HG02970 (cell line): ENCODE measurements around the gene SLC25A5.
"Not testable (repeated sequence)": the region's sequence is repeated elsewhere in the genome, so short reads cannot be mapped to it uniquely, and the experiment has no call there.

Experiments used
- ATAC-seq: cut with Tn5 transposase; IDR thresholded peaks from one replicate; pipeline ENCODE4 v1.9.1; 2021; ENCODE audit warnings: mild to moderate bottlenecking, moderate library complexity, moderate number of reproducible peaks; ENCODE audit not compliant: unreplicated experiment, low FRiP score

SLC25A5 gene

DNA sequence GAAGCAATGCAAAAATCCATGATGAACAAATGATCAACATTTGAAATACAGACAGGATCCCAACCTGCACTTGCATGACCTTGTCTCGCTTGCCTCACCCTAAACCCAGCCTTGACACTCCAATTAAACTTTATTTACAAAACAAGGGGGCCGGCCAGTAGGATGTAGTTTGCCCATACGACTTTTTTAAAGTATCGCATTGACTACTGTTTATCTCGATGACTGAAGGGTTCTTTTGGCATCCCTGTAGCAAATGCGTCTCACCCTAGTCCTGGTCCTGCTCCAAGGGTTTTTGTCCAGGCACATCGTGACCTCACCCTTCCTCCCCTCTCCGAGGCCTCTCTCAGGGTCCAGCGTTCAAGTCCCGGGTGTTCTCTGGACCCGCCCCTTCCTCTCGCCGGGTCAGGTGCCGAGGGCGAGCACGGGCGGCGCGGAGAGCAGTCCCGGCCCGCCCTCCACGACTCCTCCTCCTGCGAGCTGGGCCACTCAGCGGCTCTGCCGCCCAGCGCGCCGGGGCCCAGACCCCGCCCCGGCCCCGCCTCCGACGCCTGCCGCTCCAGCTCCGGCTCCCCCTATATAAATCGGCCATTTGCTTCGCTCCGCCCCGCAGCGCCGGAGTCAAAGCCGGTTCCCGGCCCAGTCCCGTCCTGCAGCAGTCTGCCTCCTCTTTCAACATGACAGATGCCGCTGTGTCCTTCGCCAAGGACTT is at the start of gene SLC25A5:
Gene SLC25A5 (plus strand): TSS at position 603 of the 709 bp plus-strand sequence. CDS start 72 bp downstream, at position 675.
- ATAC-seq, result peak; percentile 81

GRCh38 chrX:119419146-119419545 is 49.1 kb upstream of the SLC25A5 start:
- ATAC-seq, result no peak

DNA sequence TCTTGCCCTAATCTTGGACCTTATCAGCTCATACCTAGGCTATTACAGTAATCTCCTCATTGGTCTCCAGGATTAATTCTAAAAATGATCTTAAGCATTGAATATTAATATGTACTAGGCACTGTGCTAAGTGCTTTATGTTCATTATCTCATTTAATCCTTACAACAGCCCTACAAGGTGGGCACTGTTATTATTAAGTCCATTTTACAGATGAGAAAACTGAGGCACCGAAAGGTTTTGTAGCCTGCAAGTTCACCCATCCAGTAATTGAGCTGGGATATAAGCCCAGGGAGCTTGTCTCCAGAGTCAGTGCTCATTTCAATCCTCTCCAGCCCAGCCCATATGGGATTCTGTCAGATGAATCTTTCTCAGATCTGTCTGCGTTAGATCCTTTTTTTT is 48.3 kb upstream of the SLC25A5 start:
- no peak for ATAC-seq

DNA sequence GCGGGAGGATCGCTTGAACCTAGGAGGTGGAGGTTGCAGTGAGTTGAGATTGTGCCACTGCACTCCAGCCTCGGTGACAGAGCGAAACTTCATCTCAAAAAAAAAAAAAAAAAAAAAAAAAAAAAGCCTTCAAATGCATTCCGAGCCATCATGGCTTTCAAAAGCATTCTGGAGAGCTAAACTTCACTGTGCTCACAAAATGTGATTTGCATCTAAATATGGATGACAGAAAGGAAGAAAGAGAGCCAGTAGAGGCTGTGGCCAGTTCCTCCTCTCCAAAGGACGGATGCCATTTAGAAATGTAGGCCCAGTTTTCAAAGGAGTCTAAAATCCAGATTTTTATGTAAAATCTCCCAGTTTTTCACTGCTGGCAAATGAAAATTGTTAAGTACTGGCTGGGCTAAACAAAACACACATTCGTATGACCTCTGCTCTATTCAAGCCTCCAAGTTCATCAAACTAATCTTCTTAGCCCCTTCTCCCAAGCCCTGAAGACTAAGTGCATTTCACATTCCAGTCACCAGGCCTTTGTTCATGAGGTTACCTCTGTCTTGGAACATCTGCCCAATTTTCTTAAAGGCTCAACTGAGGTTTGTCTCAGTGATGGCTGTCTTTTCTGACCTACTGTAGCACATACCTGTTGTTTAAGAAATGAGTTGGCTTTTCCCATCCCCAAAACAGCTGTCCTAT is 47.1 kb upstream of the SLC25A5 start:
- ATAC-seq, result no peak

DNA sequence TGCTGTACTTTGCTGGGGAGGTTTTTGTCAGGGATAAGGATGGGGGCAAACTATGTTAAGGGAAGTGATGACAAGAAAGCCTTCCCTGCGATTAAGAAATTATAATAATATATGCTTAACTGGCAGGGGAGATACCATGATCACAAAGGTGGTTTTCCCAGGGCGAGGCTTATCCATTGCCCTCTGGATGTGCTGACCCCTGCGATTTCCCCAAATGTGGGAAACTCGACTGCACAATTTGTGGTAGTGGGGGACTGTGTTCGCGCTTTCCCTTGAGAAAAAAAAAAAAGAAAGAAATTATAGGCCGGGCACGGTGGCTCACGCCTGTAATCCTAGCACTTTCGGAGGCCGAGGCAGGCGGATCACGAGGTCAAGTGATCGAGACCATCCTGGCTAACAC is 44.6 kb upstream of the SLC25A5 start:
- ATAC-seq, result no peak

- ATAC-seq, result no peak
These were observed 43.2 kb upstream of the SLC25A5 start for GRCh38 chrX:119424999-119425398.

DNA sequence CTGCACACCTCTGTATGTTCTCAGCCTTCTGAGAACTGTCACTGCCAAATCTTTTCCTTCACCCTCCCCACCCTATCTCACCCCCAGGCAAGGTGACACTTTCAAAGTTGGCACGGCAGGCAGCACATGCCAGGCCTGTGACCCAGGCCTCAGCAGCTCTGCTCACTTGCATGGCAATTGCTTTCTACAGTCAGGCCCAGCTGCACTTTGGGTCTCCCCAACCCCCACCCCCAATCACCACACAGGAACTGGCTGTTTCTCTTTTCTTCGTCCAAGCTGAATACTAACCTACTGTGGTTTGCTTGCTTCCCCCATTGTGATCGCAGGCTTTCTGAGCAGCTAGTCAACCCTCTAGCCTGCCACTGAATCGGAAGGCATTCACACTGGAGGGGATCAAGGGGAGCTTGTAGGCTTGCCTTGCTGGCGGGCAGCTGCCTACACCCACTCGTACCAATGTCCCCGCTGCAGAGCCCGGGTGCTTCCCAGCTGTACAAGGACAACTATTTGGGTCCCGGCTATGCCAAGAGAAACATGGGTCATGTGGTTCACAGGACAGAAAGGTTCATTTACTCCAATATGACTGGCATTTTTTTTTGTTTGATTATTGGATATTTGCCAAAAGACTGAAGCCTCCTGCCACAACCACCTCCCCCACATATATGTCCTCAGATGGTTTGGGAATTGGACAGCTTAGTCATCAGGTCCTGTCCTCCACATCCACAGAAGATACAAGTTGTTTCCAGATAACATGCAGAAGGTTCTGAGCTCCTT is 41.0 kb upstream of the SLC25A5 start:
- no peak for ATAC-seq

DNA sequence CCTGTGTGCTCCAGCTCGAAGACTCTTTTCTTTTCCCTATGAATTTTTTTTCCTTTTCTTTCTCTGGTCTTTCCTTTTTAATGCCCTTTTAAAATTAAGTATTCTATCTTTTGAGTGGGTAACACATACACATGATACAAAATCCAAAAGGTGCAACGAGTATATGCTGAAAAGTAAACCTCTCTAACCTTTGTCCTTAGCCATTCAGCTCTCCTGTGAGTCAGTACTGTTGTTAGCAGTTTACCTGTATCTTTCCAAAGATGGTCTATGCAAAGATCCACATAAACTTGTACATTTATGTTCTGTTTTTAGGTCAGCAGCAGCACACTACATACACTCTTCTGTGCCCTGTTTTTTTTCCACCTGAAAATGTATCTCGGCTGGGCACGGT is 40.5 kb upstream of the SLC25A5 start:
- ATAC-seq, result no peak

DNA sequence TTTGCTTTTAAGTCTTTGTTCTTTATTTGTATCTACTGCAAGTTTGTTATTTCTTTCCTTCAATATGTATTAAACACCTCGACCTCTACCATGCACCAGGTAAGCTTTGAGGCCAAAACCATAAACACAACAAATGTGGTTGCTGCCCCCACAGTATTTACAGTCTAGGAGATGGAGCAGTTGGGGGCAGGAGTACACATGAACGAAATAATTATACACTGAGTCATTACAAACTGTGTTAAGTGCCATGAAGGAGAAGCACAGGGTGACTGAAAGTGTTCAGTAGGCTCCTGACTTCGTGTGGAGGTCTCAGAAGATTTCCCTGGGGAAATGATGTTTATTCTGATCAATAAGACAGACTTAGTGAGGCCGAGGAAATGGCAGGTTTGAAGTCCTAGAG is 38.8 kb upstream of the SLC25A5 start:
- ATAC-seq, result no peak

GRCh38 chrX:119441295-119441694 is 26.9 kb upstream of the SLC25A5 start:
- not testable (repeated sequence) for ATAC-seq

GRCh38 chrX:119442286-119442685 is 26.0 kb upstream of the SLC25A5 start:
- no peak for ATAC-seq

- ATAC-seq, result no peak
These were observed 15.0 kb upstream of the SLC25A5 start for GRCh38 chrX:119453202-119453601.

DNA sequence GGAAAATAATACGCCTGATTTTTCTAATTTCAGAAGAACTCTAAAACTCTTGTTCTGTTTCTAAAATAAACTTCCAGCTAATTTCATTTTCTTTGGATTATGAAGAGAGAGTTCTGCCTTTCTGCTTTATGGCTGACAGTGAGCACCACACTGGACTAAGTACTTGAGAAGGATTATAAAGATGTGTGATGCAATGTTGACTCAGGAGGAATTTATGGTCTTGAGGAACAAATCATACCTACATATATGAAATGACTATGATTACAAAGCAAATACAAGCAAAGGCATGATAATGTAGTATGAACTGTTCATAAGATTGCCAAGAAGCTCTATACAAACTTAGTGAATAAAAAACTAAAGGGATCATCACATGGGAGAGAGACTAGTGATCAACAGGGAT is 13.0 kb upstream of the SLC25A5 start:
- no peak for ATAC-seq

- ATAC-seq, result no peak
These were observed 9.1 kb upstream of the SLC25A5 start for GRCh38 chrX:119459181-119459580.

DNA sequence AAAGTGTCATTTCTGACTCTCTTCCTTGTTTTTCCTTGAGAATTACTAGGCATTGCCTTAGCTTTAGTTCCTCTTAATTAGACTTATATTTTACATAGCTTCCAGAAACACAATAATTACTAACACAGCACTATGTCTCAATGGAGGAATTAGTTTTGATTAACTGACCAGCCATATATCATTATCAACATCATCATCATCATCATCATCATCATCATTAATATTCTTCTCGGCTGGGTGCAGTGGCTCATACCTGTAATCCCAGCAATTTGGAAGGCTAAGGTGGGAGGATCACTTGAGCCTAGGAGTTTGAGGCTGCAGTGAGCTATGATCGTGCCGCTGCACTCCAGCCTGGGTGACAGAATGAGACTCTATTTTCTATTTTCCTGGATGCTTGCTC is 2.7 kb upstream of the SLC25A5 start:
- no peak for ATAC-seq

DNA sequence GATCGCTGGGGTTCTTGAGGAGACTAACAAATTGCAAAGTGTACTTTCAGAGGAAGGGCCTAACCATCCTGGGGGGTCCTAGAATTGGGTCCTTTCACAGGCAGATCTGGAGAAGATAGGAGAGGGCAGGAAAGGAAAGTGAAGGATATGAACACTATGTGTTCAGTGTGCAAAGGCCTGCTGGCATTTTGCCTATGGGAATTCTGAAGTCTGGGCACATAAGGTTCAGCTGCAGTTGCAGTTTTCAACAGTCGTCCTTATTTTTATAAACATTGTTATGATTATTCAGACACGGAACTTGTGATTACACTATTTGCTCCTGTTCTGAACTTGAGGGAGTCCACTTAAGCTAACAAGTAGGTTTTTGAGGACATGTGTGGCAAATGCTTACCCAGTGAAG is 1.3 kb upstream of the SLC25A5 start:
- no peak for ATAC-seq

DNA sequence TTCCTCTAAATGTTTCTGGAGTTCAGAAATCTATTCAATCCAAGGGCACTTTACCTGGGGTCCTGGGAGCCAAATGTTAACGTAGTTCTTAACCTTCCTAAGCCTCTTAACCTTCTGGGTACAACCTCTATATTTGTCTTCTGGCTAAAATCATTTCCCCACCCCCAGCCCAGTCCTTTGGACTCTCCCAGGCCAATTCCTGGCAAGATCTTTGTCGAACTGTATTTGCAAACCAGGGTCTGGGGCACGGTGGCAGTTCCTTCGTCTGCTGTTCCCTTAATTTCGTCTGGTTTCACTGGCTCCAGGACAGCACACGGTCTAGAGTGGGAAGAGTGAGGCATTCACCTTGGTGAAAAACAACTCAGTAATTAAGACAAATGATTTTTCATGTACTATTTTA is 811 bp upstream of the SLC25A5 start:
- ATAC-seq, result no peak

- ATAC-seq, result peak; percentile 67
These were observed 488 bp downstream of the SLC25A5 start for GRCh38 chrX:119468551-119469312.

GRCh38 chrX:119469313-119469635 is 1.0 kb downstream of the SLC25A5 start:
- ATAC-seq, result no peak

- no peak for ATAC-seq
These were observed 6.6 kb downstream of the SLC25A5 start for GRCh38 chrX:119474615-119475388.
